Activated CD4-positive, alpha-beta T cell treated with anti-CD3 and anti-CD28 coated beads for 1 hour (primary cell): ENCODE results near the gene PPP1R18.
"Not testable (repeated sequence)": the region's sequence is repeated elsewhere in the genome, so short reads cannot be mapped to it uniquely, and the experiment has no call there.

ENCODE experiments used
- DNase-seq: peaks from one replicate; pipeline ENCODE4 v3.0.0-alpha.2; 2020

The PPP1R18 gene

GRCh38 chr6:30719791-30720737, 33.6 kb upstream of the PPP1R18 start, which contains the start of gene TUBB:
Gene TUBB, plus strand, starts transcription at chr6:30720352. Its CDS starts 155 bp downstream, at chr6:30720507.
- DNase-seq = peak; percentile 92

DNA sequence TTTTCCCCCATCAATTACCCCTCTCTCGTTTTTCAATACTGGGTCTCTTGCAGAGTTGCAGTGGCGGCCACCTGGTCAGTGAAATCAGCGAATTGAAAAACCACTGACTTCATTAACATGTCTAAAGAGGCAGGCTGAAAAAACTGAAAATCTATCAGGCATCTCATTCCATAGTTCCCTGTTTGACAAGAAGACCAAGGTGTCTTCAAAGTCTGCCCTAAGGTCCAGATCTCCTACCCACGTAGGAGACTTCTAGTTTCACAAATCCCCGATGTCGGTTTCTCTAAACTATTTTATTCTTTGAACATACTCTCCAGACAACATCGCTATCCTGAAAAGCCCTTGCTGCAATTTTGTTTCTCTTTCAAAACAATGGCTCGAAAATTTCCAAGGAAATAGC, 32.9 kb upstream of the PPP1R18 start:
- no peak for DNase-seq

DNA sequence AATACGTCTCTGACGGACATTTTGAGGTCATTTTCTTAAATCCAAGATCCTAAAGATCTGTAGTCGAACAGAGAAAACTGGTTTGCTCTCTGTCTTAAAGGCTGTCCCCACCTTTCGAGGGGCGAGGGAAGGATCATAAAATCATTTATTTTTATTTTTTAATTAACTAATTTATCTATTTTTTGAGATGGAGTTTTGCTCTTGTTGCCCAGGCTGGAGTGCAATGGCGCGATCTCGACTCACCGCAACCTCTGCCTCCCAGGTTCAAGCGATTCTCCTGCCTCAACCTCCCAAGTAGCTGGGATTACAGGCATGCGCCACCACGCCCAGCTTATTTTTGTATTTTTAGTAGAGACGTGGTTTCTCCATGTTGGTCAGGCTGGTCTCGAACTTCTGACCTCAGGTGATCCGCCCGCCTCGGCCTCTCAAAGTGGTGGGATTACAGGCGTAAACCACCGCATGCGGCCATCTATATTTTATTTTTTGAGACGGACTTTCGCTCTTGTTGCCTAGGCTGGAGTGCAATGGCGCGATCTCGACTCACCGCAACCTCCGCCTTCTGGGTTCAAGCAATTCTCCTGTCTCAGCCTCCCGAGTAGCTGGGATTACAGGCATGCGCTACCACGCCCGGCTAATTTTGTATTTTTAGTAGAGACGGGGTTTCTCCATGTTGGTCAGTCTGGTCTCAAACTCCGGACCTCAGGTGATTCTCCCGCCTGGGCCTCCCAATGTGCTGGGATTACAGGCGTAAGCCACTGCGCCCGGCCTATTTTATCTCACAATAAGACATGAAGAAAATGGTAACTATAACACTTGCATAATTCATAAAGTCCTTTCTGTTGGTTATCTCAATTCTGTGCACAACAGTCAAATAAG, 31.6 kb upstream of the PPP1R18 start:
- not testable (repeated sequence) for DNase-seq

DNA sequence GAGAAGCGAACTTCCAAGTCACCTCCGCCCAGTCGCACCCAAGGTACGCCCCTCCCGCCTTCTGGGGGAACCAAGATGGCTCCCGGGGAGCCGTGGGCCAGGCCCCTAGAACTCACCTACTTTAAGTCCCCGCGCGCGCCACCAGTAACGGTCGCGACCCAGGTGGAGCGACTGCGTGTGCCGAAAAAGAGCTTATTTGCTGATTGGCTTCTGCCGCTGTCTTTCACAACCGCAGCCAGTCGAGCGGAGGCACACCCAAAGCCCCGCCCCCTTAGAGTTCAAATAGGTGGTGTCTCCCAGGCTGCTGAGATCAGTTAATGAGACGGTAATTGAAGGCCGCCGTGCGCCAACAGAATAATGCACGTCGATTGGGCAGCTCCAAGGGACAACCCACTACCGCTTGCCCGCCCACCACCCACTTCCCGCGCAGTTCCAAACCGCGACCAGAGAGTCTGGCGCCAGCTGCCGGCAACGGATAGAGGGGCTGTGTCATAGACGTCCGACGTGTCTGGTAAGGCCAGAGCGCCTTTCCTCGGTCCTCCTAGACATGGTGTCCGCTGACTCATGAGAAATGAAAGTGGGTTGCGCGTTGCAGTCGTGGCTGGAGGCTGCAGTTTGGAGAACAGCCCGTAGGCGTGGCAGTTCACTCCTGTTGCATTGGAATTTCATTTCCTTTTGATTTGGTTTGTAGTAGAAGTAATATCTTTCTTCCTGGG, 30.8 kb upstream of the PPP1R18 start, which contains the start of gene MDC1:
Gene MDC1, minus strand, starts transcription at position 153 of the 716 bp plus-strand sequence. CDS start 2,106 bp downstream, outside the sequence.
- DNase-seq = peak; percentile 99

GRCh38 chr6:30716879-30717128, 30.4 kb upstream of the PPP1R18 start:
- no peak for DNase-seq

GRCh38 chr6:30714263-30714662, 27.8 kb upstream of the PPP1R18 start:
- no peak for DNase-seq

DNA sequence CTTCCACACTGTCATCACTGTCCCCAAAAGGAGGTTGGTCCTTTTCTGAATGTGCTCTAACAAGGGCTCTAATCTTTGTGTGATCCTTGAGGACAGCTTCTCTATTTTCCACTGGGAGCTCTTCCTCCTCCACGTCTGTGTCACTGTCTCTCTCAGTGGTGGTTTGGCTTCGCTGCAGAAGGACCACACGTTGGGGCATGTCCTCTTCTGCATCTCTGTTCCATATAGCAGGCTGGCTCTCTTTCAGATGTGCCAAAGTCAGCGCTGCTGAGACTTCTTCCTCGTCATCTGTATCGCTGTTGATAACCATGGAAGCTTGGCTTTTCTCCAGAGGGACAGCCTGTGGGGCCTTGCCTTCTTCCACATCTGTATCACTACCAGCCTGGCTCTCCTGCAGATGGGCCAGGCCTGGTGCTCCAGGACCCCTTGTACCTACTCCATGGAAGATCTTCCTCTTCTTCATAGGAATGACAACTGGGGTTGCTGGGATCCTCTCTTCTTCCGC, 26.0 kb upstream of the PPP1R18 start:
- DNase-seq = no peak

DNA sequence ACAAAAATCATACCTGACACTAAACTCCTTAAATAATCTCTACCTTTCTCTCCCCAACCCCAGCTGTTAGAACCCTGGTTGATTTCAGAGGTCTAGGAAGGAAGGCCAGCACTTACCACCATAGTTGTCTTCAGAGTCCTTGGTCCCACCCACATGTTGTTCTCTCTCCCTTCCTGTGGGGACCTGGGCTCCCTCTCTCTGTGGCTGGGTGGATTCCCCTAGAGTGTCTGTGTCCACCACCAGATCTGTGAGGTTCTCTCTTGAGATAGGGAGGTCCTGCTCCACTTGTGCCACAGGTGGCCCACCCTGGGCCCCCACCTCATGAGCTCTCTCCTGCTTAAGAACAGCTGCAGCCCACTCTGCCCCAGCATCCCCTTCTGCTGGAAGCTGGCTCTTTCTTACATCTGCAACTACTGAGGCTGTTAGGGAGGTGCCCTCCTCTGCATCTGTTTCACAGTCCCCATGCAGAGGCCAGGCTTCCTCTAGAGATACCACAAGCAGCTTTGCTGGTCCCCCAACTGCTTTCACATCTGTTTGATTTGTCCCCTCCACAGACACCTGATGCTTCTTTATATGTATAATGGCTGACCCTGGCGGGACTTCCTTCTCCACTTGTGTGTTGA, 25.4 kb upstream of the PPP1R18 start:
- DNase-seq = no peak

DNA sequence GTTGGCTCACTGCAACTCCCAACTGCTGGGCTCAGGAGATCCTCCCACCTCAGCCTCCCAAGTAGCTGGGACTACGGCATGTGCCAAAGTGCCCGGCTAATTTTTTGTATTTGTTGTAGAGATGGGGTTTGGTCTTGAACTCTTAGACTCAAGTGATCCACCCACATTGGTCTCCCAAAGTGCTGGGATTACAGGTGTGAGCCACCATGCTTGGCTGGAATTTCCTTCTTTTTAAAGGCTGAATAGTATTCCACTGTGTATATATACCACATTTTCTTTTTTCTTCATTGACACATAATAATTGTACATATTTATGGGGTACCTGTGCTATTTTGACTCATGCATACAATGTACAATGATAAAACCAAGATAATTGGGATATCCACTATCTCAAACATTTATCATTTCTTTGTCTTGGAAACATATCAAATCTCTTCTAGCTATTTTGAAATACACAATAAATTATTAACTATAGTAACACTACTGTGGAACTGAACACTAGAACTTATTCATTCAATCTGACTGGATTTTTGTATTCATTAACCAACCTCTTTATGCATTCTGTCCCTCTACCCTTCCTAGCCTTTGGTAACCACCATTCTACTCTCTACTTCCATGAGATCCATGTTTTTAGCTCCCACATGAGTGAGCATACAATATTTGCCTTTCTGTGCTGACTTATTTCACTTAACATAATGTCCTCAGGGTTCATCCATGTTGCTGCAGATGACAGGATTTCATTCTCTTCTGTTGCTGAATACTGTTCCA, 22.8 kb upstream of the PPP1R18 start:
- DNase-seq = no peak

- no peak for DNase-seq
Observed at GRCh38 chr6:30707281-30707850, 20.9 kb upstream of the PPP1R18 start.

- DNase-seq = no peak
Observed at GRCh38 chr6:30705620-30706019, 19.2 kb upstream of the PPP1R18 start.

GRCh38 chr6:30703821-30704220, 17.4 kb upstream of the PPP1R18 start:
- no peak for DNase-seq

DNA sequence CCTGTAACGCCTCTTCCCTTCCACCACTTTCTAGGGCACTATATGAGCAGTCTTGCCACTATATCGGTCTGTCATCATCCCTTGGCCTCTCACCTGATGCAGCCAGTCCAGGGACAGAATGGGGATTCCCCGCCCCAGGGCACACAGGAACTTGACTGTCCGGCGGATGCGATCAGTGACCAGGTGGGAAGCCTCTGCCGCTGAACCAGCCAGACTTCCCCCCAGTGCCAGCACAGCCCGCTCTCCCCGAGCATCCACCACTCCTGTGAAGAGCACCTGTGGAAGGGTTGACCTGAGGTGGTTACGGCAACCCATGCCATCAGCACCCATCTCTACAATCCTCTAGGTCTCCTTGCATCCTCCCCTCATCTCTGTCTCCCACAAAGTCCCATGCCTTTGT, 16.6 kb upstream of the PPP1R18 start:
- no peak for DNase-seq

- no peak for DNase-seq
Observed at GRCh38 chr6:30700340-30700739, 13.9 kb upstream of the PPP1R18 start.

- DNase-seq = no peak
Observed at GRCh38 chr6:30696432-30696831, 10.0 kb upstream of the PPP1R18 start.

DNA sequence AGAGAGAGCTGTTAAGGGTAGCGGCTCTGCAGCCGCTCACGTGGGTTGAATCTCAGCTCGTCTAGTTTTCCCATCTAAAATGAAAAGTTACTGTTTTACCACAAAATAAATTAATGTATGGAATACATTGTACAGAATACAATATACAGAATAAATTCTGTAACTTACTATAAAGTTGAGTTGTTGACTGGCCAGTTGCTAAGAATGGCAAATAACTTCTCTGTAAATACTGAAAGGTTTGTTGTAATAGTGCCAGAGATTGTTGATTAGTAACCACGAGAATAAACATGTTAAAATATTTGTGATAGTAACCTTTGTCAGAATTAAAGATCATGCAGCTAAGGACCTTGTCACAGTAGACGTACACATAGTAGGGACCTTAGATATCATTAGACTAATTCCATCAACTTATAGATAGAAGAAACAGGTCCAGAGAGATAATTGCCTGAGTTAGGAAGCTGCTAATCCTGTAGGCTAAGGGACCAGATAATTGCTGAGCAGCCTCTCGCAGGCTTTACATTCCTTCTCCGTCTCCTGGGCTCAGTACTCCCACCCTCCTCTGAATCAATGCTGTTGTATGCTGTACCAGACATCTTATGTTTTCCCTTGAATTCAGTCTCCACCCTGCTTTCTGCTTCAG, 4.9 kb upstream of the PPP1R18 start:
- no peak for DNase-seq

DNA sequence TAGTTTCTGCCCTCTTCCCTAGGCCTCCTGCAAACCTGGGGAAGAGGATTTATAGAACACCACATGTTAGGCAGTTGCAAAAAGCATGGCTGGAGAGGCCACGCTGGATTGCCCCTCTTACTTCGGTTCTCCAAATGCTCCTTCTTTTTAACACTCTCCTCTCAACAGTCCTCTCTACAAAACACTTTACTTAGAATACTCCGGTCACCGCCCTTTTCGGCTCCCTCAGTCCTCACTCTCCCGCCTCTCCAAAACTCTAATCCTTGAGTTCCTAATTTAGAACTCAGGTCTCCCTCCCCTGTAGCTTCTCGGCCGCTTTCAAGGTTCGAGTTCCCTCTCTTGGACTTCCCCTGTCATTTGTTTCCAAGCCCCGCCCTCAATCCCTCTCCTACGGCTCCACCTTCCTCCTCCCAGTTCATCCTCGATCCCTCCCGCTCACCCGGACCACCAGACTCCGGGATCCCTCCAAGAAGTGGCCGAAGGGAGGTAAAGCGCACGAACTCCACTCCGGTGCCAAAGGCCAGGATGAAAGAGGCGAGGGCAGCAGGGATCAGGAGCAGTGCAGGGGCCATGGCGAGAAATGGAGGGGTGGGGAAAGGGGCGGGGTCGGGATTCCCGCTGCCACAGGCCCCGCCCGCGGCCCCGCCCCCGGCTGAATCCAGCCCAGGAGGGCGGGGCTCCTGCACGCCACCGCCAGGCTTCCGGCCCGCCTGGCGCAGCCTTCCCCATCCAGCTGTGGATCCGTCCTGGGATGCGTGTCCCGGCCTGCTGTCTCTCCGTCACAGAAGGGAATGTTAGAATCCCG, 4.2 kb upstream of the PPP1R18 start, which contains the start of gene NRM:
Gene NRM, minus strand, starts transcription at position 582 of the 805 bp plus-strand sequence. Its CDS starts 10 bp downstream, at position 572.
- peak; percentile 48 for DNase-seq

DNA sequence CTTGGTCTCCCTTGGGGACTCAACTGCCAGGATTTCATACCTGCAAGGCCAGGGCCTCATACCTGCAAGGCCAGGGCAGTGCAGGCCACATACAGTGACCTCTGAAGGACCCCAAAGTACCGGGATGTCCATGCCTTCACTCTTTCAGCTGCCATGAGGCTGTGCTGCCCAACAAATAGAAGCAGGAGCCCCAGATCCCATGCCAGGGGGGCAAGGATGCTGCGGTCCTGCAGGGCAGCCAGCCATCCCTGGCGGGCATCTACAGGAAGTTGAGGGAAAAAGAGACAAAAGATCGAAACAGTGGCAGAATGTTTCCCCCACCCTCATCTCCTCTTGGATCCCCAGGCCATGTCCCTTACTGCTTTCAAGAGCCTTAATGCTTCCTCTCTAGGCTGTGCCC, 3.5 kb upstream of the PPP1R18 start:
- DNase-seq = no peak

GRCh38 chr6:30689022-30689865, 2.8 kb upstream of the PPP1R18 start:
- no peak for DNase-seq
